IMR-90 (cell line): ENCODE data around the gene OGDHL. TPM values are rescaled to one million over a fixed set of nuclear protein-coding genes. Genes with fewer than 3 reads are reported as not detected.

ENCODE experiments used
- ATAC-seq: fragments of 200-7000 bp; cut with Tn5 transposase; 2 replicates; pipeline ENCODE4 v1.9.1; 2020; ENCODE audit warnings: low read depth, mild to moderate bottlenecking, moderate library complexity
- BruUV-seq: library from RNA; stranded (reverse); fragments of 400-500 nt; replicated peaks from 2 replicates; lab custom pipeline; 2021; lab: Mats Ljungman, UMichigan
- CTCF ChIA-PET: fragments of 300-600 bp; formaldehyde crosslinking; extraction: SDS; loops from one replicate; lab custom pipeline; 2021; ENCODE audit warnings: antibody characterized with exemption; lab: Yijun Ruan, JAX
- POLR2A ChIA-PET: fragments of 300-600 bp; sonication (Branson Sonifier 250); formaldehyde crosslinking; loops from one replicate; lab custom pipeline; 2022; ENCODE audit warnings: antibody characterized with exemption; ENCODE audit not compliant: unreplicated experiment; lab: Charles Lee
- DNase-seq: peaks from one replicate; pipeline ENCODE4 v3.0.0; 2013
- H2AFZ ChIP-seq: replicated peaks from 2 replicates; pipeline ENCODE3; 2013; ENCODE audit warnings: low read length, mild to moderate bottlenecking; ENCODE audit not compliant: poor library complexity
- H2AK5ac ChIP-seq: 2 replicates; pipeline ENCODE4 v1.6.1; 2013; ENCODE audit warnings: low read depth, low read length, inconsistent platforms
- H2AK9ac ChIP-seq: replicated peaks from 2 replicates; pipeline ENCODE3; 2013; ENCODE audit warnings: mild to moderate bottlenecking, low read depth, low read length, moderate library complexity; ENCODE audit not compliant: poor library complexity
- H2BK120ac ChIP-seq: 2 replicates; pipeline ENCODE4 v1.6.1; 2013; ENCODE audit warnings: low read depth, low read length, inconsistent platforms
- H2BK15ac ChIP-seq: 3 replicates; pipeline ENCODE4 v1.6.1; 2013; ENCODE audit warnings: low read depth, low read length, inconsistent platforms
- H2BK20ac ChIP-seq: 2 replicates; pipeline ENCODE4 v1.6.1; 2013; ENCODE audit warnings: low read depth, mild to moderate bottlenecking, inconsistent platforms, low read length, moderate library complexity
- H2BK5ac ChIP-seq: 2 replicates; pipeline ENCODE4 v1.6.1; 2013; ENCODE audit warnings: mild to moderate bottlenecking, low read depth, low read length, inconsistent platforms; ENCODE audit not compliant: poor library complexity, severe bottlenecking
- H3K14ac ChIP-seq: replicated peaks from 2 replicates; pipeline ENCODE4 v1.6.1; 2013; ENCODE audit warnings: low read depth, low read length, inconsistent platforms
- H3K18ac ChIP-seq: 2 replicates; pipeline ENCODE4 v1.6.1; 2013; ENCODE audit warnings: low read depth, low read length, control low read depth
- H3K23ac ChIP-seq: 2 replicates; pipeline ENCODE4 v1.6.1; 2013; ENCODE audit warnings: low read depth, low read length, inconsistent platforms
- H3K27ac ChIP-seq: 2 replicates; pipeline ENCODE4 v1.5.1; 2013; ENCODE audit warnings: mild to moderate bottlenecking, control low read depth, low read length; ENCODE audit not compliant: insufficient read depth
- H3K27me3 ChIP-seq: 2 replicates; pipeline ENCODE4 v1.6.1; 2013; ENCODE audit warnings: low read length; ENCODE audit not compliant: control insufficient read depth, insufficient read depth
- H3K36me3 ChIP-seq: 2 replicates; pipeline ENCODE4 v1.6.1; 2013; ENCODE audit warnings: low read length, mixed read lengths; ENCODE audit not compliant: control insufficient read depth, insufficient read depth
- H3K4ac ChIP-seq: 2 replicates; pipeline ENCODE4 v1.6.1; 2013; ENCODE audit warnings: low read depth, low read length, inconsistent platforms
- H3K4me1 ChIP-seq: 2 replicates; pipeline ENCODE4 v1.6.1; 2013; ENCODE audit warnings: low read length, mixed read lengths; ENCODE audit not compliant: control insufficient read depth, insufficient read depth
- H3K4me2 ChIP-seq: 2 replicates; pipeline ENCODE4 v1.6.1; 2013; ENCODE audit warnings: low read depth, mild to moderate bottlenecking, control low read depth, low read length, moderate library complexity
- H3K4me3 ChIP-seq: 2 replicates; pipeline ENCODE4 v1.5.1; 2013; ENCODE audit warnings: low read depth, mild to moderate bottlenecking, control low read depth, low read length, moderate library complexity; ENCODE audit not compliant: insufficient read depth
- H3K56ac ChIP-seq: 2 replicates; pipeline ENCODE4 v1.6.1; 2013; ENCODE audit warnings: low read length, inconsistent platforms; ENCODE audit not compliant: insufficient read depth; ENCODE audit errors: extremely low read depth
- H3K79me1 ChIP-seq, 2 experiments: 2 replicates each; pipeline ENCODE4 v1.6.1; 2013; ENCODE audit warnings: low read length in 2 of 2, inconsistent platforms in 1 of 2, low read depth in 1 of 2
- H3K9ac ChIP-seq: 2 replicates; pipeline ENCODE4 v1.6.1; 2013; ENCODE audit warnings: low read depth, low read length, control low read depth
- H3K9me1 ChIP-seq: 2 replicates; pipeline ENCODE4 v1.6.1; 2013; ENCODE audit warnings: low read length, inconsistent platforms; ENCODE audit not compliant: insufficient read depth
- H3K9me3 ChIP-seq: 2 replicates; pipeline ENCODE4 v1.6.1; 2013; ENCODE audit warnings: low read length; ENCODE audit not compliant: control insufficient read depth, insufficient read depth
- H4K20me1 ChIP-seq: 2 replicates; pipeline ENCODE4 v1.6.1; 2013; ENCODE audit warnings: low read length, inconsistent platforms; ENCODE audit not compliant: insufficient read depth
- H4K5ac ChIP-seq: 2 replicates; pipeline ENCODE4 v1.6.1; 2013; ENCODE audit warnings: mild to moderate bottlenecking, low read depth, low read length, control low read depth
- H4K8ac ChIP-seq, 2 experiments: 2 replicates each; pipeline ENCODE4 v1.6.1; 2013; ENCODE audit warnings: low read depth in 2 of 2, low read length in 2 of 2, control low read depth in 1 of 2, inconsistent platforms in 1 of 2
- H4K91ac ChIP-seq: 2 replicates; pipeline ENCODE4 v1.6.1; 2013; ENCODE audit warnings: low read depth, low read length, inconsistent platforms; ENCODE audit not compliant: insufficient read depth
- BHLHE40 ChIP-seq: fragments of 150-350 bp; IDR thresholded peaks from 2 replicates; pipeline ENCODE4 v1.6.1; 2016; ENCODE audit warnings: mild to moderate bottlenecking, low read depth, low read length
- CEBPB ChIP-seq: IDR thresholded peaks from 2 replicates; pipeline ENCODE4 v1.6.1; 2012; ENCODE audit warnings: low read depth, low read length, improper control_type of control experiment
- CHD1 ChIP-seq: IDR thresholded peaks from 2 replicates; pipeline ENCODE4 v1.6.1; 2012; ENCODE audit warnings: low read depth, low read length, improper control_type of control experiment
- CTCF ChIP-seq: conservative IDR thresholded peaks from 2 replicates; pipeline ENCODE4 v1.5.1; 2012; ENCODE audit warnings: mild to moderate bottlenecking, low read depth, low read length, improper control_type of control experiment
- ELK1 ChIP-seq: fragments of 150-350 bp; IDR thresholded peaks from 2 replicates; pipeline ENCODE4 v1.6.1; 2016; ENCODE audit warnings: low read depth, mild to moderate bottlenecking, low read length, moderate library complexity, borderline replicate concordance
- FOS ChIP-seq: fragments of 150-350 bp; IDR thresholded peaks from 2 replicates; pipeline ENCODE4 v1.6.1; 2016; ENCODE audit warnings: low read depth, low read length
- MAFK ChIP-seq: IDR thresholded peaks from 2 replicates; pipeline ENCODE4 v1.6.1; 2012; ENCODE audit warnings: low read depth, low read length, improper control_type of control experiment
- MAZ ChIP-seq: IDR thresholded peaks from 2 replicates; pipeline ENCODE4 v1.6.1; 2012; ENCODE audit warnings: low read depth, mild to moderate bottlenecking, low read length, improper control_type of control experiment, moderate library complexity, borderline replicate concordance
- MXI1 ChIP-seq: IDR thresholded peaks from 2 replicates; pipeline ENCODE4 v1.6.1; 2012; ENCODE audit warnings: low read depth, mild to moderate bottlenecking, low read length, moderate library complexity, borderline replicate concordance
- NFE2L2 ChIP-seq: fragments of 150-350 bp; IDR thresholded peaks from 2 replicates; pipeline ENCODE4 v1.6.1; 2016; ENCODE audit warnings: low read depth, mild to moderate bottlenecking, low read length
- POLR2A ChIP-seq: IDR thresholded peaks from 2 replicates; pipeline ENCODE4 v1.6.1; 2012; ENCODE audit warnings: mild to moderate bottlenecking, low read depth, low read length
- RAD21 ChIP-seq: IDR thresholded peaks from 2 replicates; pipeline ENCODE4 v1.6.1; 2012; ENCODE audit warnings: low read length, improper control_type of control experiment
- RCOR1 ChIP-seq: IDR thresholded peaks from 2 replicates; pipeline ENCODE4 v1.6.1; 2012; ENCODE audit warnings: mild to moderate bottlenecking, low read length, improper control_type of control experiment; ENCODE audit not compliant: insufficient replicate concordance
- RFX5 ChIP-seq: IDR thresholded peaks from 2 replicates; pipeline ENCODE4 v1.8.0; 2012; ENCODE audit warnings: low read depth, mild to moderate bottlenecking, low read length, moderate library complexity
- SMC3 ChIP-seq: fragments of 150-350 bp; IDR thresholded peaks from 2 replicates; pipeline ENCODE4 v1.6.1; 2016; ENCODE audit warnings: low read depth, mild to moderate bottlenecking, antibody characterized with exemption, low read length, moderate library complexity
- USF2 ChIP-seq: fragments of 150-350 bp; IDR thresholded peaks from 2 replicates; pipeline ENCODE4 v1.6.1; 2017; ENCODE audit warnings: mild to moderate bottlenecking, antibody characterized with exemption, low read length, low read depth
- WGBS, 2 experiments: methylation state at CpG; one replicate each; pipeline versions ENCODE4 v1.1.5 to v1.1.7; 2013; ENCODE audit warnings: missing lambda C conversion rate in 2 of 2; ENCODE audit not compliant: insufficient read length in 1 of 2; ENCODE audit errors: extremely low coverage in 2 of 2; 5-methylcytosine and 5-hydroxymethylcytosine counted together
- dilution Hi-C: fragments of 300-500 bp; cut with HindIII; formaldehyde crosslinking; loops from one replicate; pipeline ENCODE4 v1.14.3; 2018; ENCODE audit warnings: low sequenced_read_pairs; ENCODE audit not compliant: unreplicated experiment
- in situ Hi-C: fragments of 300-500 bp; cut with MboI; formaldehyde crosslinking; loops from 3 replicates; pipeline ENCODE4 v1.14.3; 2019; ENCODE audit warnings: low sequenced_read_pairs, inconsistent platforms, mixed read lengths
- intact Hi-C: fragments of 100-400 bp; cut with micrococcal nuclease; formaldehyde crosslinking; loops from 2 replicates; pipeline ENCODE4 v1.10.0; 2022
- polyA plus RNA-seq, 3 experiments: library from polyadenylated mRNA; depleted of rRNA; stranded (reverse); fragments of >200 nt; gene quantifications; 2 replicates each; pipeline ENCODE4 v1.2.3, GENCODE V29; 2012; ENCODE audit warnings: low replicate concordance in 1 of 3
- total RNA-seq: library from RNA; depleted of rRNA; stranded (reverse); fragments of >200 nt; gene quantifications from 2 replicates; pipeline ENCODE4 v1.2.3, GENCODE V29; 2012

OGDHL gene
- total and polyA plus RNA-seq, 2 of the 4 experiments (the other 2 are of a cell fraction): 0.18 to 0.27 TPM

GRCh38 chr10:49694466-49694865 lies 67.7 kb downstream of the OGDHL start:
- no peaks in the 10 kb centered on the region for H3K79me1 ChIP-seq
- dilution Hi-C loops: no loop called here
- H2AK9ac ChIP-seq: no peak overlapping the region
- no peak overlapping the region for H3K4me3 ChIP-seq
- intact Hi-C loops: no loop called here
- H3K4me2 ChIP-seq: no peak overlapping the region
- no peak overlapping the region for H3K14ac ChIP-seq
- no peak overlapping the region for H2BK20ac ChIP-seq
- H3K4me1 ChIP-seq: no peaks in the 10 kb centered on the region
- H3K4ac ChIP-seq: no peak overlapping the region
- no peak for TF ChIP-seq USF2
- no peak for TF ChIP-seq SMC3
- no peak for TF ChIP-seq RCOR1
- no peak for TF ChIP-seq RAD21
- no peak for TF ChIP-seq CTCF
- TF ChIP-seq CHD1: no peak
- TF ChIP-seq MAZ: no peak
- TF ChIP-seq NFE2L2: no peak
- no peak for TF ChIP-seq RFX5
- no peak for TF ChIP-seq MXI1
- TF ChIP-seq CEBPB: no peak
- TF ChIP-seq POLR2A: no peak
- TF ChIP-seq ELK1: no peak
- no peak for TF ChIP-seq FOS
- no peak for TF ChIP-seq MAFK
- TF ChIP-seq BHLHE40: no peak
- H3K9ac ChIP-seq: no peak overlapping the region
- H3K27ac ChIP-seq: no peak overlapping the region
- WGBS, 2 experiments: 34% methylated on average over 4 of the region's 6 CpGs; no CpG with 5 or more reads in 1 of the 2 experiments
- no peaks in the 10 kb centered on the region for H3K36me3 ChIP-seq
- H2BK15ac ChIP-seq: no peak overlapping the region
- H2BK120ac ChIP-seq: no peak overlapping the region
- ChIA-PET POLR2A (no interaction called here), CTCF (no interaction called here)
- no TSS peak for BruUV-seq
- ATAC-seq (no peak), DNase-seq (no peak)
- no peak overlapping the region for H2BK5ac ChIP-seq
- H3K9me3 ChIP-seq: no peaks in the 10 kb centered on the region
- no peaks in the 10 kb centered on the region for H4K20me1 ChIP-seq
- H3K18ac ChIP-seq: no peak overlapping the region
- H3K56ac ChIP-seq: no peak overlapping the region
- peaks cover 27% of the 10 kb centered on the region for H3K27me3 ChIP-seq
- H2AK5ac ChIP-seq: no peak overlapping the region
- no peak overlapping the region for H2AFZ ChIP-seq
- H4K5ac ChIP-seq: no peak overlapping the region
- in situ Hi-C loops: no loop called here
- H3K9me1 ChIP-seq: no peaks in the 10 kb centered on the region
- no peak overlapping the region for H4K91ac ChIP-seq
- H4K8ac ChIP-seq: no peak overlapping the region
- no peak overlapping the region for H3K23ac ChIP-seq
